NCI-H226 (cell line): ENCODE results near the gene CRHR1.
A peak's percentile ranks its signal among the peaks of the same experiment; 100 is the strongest.
"Not testable (repeated sequence)": the region's sequence is repeated elsewhere in the genome, so short reads cannot be mapped to it uniquely, and the experiment has no call there.

Experiments used
- DNase-seq: peaks from one replicate; pipeline ENCODE4 v3.0.0-alpha.2; 2015

Gene CRHR1

DNA sequence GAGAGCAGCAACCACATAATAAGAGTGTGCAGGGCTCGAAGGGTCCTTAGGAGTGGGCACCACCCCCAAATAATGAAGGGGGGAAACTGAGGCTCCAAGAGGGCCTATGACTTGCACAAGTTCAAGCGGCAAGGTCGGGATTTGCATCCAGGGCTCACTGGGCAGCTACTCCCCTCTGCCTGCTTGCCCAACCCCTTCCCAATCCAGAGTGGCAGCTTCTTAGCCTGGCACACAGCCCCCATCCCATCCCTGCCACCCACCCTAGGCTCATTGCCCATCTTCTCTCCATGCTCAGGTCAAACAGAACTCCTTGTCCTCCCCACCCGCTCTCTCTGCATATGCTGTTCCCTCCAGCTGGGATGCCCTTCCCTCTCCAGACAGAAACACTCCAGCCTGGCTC lies 63.0 kb downstream of the CRHR1 start:
- DNase-seq: no peak

DNA sequence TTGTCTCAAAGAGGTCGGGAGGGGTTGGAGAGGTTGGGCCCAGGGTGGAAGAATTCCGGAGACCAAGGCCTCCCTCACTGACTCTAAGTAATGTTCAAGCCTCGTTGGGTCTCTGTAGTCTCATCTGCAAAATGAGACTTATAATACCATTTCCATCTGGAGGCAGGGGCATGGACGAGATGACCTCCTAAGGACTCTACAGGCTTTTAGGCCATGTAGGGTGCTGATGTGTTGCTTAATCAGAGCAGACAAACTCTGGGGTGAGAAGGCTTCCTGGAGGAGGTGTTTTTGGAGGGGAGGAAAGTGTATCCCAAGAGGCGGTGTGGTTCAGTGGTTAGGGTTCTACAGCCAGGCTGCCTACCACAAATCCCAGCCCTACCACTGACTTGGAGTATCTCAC lies 63.6 kb downstream of the CRHR1 start:
- no peak for DNase-seq

DNA sequence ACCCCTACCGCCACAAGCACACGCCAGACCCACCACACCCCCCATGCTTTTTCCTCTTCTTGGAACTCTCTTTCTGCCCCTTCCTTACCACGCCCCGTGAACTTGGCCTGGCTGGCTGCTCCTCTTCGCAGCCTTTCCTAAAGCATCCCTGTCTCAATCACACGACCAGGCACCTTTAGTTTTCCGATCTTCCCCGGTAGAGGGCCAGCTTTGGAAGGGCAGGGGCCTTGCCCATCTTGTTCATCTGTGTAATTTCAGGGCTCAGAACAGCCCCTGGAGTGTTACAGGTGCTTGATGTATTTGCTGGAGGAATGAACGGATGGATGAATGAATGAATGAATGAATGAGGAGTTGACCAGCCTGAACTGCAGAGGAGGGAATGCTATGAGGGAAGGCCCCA lies 64.3 kb downstream of the CRHR1 start:
- DNase-seq: no peak

DNA sequence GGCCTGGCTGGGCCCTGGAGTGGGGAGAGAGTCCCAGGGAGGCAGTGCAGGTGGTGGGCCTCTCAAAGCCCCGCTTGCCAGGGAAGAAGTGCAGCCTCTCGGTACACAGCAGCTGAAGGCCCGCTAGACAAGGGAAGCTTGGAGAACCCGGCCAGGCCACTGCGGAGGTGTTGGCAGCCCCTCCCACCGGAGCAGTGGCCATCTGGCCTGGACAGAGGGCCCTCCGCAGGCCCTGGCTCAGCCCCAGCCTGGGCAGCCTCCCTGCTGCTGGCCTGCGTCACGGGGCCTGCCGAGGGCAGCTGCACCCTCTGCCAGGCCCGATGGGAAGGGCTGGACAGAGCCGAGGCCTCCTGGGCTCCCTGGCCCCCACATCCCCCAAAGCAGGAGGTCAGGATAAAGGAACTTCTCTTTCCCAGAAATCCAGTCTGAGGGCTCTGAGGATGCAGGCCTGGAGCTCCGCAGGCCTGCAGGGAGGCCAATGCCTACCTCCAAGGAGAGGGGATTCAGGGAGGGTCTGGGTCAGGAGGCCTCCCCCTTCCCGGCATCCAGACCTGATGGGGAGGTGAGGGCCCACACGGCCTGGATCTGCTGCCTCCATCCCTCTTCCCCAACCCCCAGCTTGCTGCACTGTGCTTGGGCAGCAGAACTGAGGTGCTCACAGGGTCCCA lies 64.9 kb downstream of the CRHR1 start:
- DNase-seq: no peak

DNA sequence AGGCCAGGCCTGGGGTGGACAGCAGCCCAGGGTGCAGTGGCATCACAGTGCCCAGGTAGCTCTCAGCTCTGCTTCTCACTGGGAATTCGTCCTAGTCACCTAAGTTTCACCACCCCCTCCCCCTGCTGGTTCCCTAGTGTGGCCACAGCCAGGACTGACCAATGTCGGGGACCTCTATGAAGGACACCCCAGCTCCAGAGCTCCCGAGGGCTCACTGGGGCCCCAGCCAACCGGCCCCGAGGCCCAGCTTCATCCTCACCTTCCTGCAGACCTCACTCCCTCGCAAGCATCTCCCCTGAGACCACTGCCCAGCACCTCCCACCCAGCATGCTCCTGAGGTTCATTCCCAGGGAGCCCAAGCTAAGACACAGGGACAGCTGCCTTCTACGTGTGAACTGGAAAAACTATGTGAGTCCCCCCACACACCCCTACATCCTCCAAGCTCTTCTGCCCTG lies 65.4 kb downstream of the CRHR1 start:
- DNase-seq: no peak

DNA sequence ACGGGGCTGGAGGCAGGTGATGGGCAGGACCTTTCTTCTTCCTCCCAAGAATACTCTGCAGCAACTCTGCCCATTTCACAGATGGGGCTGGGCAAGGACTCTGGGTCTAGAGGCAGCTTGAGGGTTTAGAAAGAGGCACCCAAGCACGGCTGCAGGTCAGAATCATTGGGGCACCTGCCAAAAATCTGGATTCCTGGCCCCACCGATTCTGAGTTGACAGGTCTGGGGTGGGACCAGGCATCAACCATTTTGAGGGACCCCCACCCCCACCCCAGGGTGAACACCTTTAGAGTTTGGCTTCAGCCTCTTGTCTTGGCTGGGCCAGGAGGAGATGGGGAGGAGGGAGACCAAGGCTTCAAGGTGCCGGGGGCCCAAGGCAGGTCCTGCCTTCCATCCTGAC lies 65.9 kb downstream of the CRHR1 start:
- DNase-seq: no peak

DNA sequence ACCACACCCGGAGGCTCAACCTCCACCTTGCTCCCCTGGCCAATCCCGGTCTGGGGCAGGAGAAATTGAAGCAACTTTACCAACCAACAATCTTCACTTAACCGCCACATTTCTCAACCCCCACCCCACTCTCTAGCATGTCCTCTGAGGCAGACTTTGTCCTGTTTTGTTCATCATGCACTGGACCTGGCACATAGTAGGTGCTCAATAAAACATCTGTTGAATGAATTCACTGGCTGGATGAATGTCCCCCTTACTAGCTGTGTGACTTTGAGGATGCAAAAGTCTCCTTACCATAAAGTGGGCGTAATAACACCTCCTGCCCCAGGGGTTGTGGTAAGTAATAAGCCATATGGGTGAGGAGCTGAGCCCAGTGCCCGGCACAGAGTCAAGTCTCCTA lies 66.3 kb downstream of the CRHR1 start:
- DNase-seq: no peak

DNA sequence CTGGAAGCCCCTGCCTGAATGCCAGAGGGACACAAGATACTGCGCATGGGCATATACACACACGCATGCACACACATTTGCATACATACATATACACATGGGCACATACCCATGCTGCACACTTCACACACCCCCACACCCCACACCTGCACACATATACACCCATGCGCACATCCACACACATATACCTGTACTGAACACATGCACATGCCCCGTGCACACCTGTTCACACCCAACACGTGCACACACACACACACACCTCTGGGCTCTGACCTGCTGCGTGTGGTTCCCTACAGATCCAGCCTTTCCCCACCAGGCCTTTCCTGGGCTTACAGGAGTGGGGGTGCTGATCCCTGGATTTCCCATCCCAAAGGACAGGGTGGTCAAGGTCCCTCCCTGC lies 66.9 kb downstream of the CRHR1 start:
- DNase-seq: no peak

DNA sequence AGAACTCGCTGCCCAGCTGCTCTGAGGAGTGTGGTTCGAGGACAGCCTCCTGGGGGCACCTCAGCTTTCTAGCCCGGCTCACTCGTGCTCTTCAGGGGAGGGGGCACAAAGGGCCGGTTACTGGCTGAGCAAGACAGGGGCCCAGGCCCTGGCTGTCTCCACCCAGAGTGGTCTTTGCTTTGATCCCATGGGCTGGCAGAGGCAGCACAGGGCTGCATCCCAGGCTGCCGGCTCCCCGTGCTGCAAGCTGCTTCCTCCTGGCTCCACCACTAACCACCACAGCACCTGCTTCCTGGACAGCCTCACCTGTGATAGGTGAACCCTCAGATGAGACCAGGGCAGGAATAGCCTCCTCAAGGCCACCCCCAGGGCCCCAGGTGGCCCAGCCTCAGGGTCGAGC lies 67.3 kb downstream of the CRHR1 start:
- no peak for DNase-seq

DNA sequence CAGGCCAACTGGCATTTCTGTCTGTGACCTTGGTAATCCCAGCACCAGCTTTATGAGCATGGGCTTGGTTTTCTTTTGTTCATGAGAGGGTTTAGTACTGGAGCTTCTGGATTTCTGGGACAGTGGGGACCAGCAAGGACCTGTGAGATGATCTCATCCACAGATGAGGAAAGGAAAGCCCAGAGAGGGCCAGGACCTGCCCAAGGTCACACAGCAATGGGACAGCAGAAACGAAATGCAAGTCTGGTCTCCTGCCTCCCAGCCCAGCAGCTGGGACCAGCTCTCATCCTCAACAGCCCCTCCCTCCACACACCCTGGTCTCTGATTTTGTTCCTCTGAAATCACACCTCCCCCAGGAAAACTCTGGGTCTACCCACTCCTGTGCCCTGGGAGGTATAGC lies 67.8 kb downstream of the CRHR1 start:
- no peak for DNase-seq

DNA sequence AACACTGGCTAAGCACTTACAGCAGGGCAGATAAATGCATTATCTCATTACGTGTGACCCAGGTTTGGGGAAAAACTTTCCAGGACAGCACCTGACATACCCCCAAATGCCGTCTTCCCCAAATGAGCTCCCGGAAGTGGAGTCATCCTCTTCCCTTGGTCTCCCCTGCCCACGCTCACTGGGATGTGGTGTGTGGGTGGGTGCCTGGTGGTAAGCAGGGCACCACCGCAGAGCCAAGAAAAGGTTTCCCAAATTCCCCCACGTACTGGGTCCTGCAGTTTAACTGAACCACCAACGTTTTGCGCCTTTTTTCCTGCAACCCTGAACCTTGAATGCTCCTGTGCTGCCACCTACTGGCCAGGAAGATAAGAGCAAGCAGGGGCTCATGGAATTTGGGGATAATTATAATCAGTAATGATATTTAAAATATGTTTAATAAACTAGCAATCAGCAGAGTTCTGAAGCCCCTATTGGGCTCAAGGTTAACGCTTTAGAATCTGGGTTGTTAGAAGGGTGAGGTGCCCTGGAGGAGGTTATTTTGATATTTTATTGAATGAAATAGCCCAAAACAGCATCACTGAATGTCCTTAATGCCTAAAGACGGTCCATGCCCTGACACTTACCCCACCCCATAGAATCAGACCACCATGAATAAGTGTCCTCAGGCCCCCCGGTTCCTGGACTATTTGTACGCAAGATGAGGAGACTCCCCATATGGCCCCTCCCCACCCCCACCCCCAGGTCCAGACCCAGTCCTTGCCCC lies 68.6 kb downstream of the CRHR1 start:
- DNase-seq: no peak

DNA sequence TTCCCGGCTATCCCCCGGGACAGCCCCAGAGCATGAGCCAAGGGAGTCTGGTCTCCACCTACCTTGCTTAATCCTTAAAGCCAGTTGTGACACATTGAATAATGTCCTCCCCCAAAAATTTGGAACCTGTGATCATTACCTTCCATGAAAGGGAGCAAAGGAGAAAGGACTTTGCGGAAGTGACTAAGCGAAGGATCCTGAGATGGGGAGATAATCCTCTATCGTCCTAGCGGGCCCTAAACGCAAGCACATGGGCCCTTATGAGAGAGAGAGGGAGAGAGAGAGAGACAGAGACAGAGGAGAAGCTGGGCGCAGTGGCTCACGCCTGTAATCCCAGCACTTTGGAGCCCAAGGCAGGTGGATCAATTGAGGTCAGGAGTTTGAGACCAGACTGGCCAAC lies 70.1 kb downstream of the CRHR1 start:
- DNase-seq: no peak

DNA sequence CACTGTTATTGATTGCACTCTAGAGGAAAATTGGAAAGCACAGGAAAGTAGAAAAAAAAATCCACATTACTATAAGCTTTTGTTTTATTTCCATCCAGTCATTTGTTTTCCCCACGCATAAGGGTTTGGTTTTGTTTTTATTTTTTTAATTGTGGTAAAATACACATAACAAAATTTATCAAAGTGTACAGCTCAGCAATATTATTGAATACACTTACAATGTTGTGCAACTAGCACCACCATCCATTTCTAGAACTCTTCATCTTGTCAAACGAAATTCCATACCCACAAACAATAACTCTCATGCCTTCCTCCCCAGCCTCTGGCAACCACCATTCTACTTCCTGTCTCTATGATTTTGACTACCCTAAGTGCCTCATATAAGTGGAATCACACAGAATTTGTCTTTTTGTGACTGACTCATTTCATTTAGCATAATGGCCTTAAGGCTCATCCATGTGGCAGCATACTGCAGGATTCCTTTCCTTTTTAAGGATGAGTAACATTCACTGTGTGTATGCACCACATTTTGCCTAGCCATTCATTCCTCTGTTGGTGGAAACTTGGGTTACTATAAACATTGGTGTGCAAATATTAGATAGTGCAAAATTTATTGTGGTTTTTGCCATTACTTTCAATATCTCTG lies 71.7 kb downstream of the CRHR1 start:
- DNase-seq: no peak

DNA sequence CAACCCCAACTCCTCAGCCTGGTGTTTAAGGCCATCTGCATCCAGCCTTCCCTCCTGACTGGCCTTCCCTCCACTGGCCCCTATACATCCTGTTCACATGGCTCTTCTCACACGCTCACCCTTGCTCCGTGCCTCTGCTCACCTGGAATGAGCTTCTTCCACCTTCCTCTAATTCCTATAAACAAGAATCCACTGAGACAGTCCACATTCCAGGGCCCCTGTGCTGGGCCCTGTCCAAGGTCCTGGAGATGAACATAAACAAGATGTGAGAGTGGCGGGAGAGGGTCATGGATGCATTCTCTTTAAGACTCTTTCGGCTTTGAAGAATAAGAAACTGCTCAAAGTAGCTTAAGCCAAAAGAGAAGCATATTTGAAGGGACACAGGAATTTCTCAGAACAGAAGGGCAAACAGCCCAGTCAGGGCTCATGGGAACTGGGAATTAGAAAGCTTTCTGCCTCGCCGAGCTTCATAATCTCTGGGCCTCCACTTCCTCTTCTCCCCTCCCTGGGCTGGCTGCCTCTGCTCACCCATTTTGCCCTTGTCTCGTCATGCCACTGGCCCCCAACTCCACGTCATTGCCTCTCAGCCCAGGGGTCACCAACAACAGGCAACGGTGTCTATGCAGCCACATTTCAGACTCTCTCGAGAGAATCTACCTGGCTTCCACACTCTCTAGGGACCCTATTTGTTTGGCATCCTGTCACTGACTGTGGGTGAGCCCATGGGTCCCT lies 74.0 kb downstream of the CRHR1 start:
- DNase-seq: no peak

DNA sequence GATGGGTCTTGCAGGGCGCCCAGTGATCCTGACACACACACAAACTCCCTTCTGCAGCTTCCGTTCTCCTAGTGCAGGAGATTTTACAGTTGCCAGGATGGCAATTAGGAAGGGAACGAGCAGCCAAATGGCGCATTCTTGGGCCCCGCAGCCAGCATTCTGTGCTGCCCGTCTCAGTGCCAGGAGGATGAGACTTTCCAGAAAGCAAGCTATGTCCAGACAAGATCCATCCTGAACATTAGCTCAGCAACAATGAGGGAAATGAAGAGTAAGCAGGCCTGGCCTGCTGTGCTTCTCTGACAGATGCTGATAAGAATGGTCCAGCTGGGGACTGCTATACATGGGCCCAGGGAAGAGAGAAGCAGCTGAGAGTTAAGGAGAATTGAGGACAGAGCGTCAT lies 77.0 kb downstream of the CRHR1 start:
- DNase-seq: no peak

DNA sequence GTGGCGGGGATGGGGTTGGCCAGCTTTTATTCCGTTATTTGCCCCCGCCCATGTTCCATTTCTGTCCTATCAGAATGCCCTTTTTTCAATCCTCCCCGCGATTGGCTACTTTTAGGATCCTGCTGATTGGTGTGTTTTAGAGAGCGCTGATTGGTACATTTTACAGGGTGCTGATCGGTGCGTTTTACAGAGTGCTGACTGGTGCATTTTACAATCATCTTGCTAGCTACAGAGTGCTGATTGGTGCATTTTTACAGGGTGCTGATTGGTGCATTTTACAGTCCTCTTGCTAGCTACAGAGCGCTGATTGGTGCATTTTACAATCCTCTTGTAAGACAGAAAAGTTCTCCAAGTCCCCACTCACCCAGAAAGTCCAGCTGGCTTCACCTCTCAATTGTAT lies 78.0 kb downstream of the CRHR1 start:
- DNase-seq: not testable (repeated sequence)

DNA sequence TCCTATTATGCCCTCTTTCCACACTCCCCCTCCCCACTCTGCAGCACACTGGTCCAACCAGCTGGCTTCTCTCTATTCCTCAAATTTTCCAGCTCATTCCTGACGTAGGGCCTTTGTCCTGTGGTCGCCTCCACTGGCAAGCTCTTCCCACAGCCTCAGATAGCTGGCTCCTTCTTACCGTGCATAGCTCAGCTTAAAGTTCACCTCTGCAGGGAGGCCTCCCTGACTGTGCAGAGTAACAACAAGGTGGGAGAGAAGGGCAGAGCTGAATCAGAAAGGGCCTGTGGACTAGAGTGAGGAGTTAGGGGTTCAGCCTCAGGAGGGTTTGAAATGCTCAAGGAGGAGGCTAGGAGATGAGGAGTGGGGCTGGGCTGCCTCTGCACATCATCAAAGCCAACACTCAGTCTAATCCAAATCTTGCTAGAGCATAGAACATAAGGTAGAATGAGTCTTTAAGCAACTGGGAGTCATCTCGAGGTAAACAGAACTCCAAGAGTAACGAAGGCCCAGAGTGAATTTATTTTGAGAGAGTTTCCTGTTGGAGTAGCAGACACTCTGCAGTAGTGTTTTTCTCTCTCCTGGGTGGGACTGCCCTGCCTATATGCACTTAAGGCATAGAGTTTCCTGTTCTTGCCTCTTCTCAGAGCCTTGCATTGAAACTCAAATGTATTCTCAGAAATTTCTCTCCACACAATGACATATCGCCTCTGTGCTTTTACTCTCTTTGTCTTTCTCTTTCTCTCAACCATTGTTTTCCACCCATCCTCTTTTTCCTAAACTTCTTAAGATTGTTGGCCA lies 79.9 kb downstream of the CRHR1 start:
- DNase-seq: no peak

DNA sequence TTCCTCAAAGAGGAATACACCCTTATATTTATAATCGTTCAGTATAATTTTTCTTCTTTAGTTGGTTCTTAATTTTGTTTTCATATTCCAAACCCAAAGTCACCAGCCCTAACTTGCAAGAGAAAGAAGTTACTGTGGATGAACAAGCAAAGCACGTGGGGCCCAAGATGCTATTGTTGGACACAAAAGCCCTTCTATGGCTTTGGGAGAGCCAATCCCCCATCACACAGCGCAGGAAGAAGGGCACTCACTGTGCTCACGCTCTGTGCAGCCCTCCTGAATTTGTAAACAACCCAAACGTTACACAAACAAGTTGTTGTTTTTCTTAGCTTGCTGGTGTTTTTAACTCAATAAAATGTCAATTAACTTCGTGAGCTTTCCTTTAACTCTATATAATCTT lies 83.1 kb downstream of the CRHR1 start:
- DNase-seq: no peak

DNA sequence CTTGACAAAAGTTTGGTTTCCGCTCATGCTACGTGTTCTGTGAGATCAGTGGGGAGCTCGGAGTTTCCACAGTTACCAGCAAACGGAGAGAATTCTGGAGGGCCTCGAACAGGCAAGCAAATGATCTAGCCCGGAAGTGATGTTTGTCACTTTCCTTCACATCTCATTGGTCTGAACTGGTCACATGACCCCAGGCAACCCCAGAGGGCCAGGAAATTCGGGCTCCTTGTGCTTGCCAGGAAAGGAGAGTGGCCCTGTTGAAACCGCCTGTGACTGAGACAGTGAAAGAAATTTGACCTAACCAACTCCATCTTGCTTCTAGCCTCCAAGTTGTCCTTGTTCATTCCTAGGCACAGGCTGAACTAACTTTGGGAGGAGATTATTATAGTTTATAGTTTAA lies 83.6 kb downstream of the CRHR1 start:
- DNase-seq: no peak

DNA sequence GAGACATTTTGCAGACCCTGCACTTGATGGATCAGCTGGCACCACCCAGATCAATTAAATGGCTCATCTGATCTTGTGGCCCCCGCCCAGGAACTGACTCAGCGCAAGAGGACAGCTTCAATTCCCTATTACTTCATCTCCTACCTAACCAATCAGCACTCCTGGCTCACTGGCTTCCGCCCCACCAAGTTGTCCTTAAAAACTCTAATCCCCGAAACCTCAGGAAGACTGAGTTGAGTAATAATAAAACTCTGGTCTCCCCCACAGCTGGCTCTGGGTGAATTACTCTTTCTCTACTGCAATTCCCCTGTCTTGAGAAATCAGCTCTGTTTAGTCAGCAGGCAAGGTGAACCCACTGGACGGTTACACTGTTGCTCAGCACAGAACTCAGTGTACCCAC lies 84.2 kb downstream of the CRHR1 start:
- DNase-seq: peak; percentile 20

DNA sequence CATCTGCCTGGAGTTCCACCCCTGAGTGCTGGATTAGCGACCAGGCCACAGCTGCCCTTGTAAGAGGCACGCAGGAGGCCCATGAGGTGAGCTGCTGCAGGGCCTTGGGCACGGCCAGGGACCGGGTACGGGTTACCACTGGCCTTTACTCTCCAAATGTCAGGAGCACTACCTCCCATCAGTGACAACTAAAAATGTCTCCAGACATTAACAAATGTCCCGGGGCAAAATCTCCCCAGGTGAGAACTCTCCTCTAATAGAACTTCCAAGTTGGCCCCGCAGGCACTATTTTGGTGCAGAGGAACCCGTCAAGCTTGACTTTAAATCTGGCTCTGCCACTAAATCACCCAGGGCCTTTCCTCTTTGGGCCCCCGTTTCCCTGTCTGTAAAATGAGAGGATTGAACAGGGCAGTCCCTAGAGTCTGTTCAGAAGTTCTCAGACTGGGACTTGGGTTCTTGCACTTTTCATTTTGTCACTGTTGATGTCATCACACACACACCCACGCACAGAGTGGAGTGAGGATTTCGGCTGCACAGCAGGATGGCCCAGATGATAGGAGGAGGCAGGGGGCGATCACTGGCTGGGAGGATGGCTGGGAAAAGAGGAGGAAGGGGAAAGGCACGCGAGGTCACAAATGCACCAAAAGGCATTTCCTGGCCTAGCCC lies 85.7 kb downstream of the CRHR1 start:
- DNase-seq: no peak

DNA sequence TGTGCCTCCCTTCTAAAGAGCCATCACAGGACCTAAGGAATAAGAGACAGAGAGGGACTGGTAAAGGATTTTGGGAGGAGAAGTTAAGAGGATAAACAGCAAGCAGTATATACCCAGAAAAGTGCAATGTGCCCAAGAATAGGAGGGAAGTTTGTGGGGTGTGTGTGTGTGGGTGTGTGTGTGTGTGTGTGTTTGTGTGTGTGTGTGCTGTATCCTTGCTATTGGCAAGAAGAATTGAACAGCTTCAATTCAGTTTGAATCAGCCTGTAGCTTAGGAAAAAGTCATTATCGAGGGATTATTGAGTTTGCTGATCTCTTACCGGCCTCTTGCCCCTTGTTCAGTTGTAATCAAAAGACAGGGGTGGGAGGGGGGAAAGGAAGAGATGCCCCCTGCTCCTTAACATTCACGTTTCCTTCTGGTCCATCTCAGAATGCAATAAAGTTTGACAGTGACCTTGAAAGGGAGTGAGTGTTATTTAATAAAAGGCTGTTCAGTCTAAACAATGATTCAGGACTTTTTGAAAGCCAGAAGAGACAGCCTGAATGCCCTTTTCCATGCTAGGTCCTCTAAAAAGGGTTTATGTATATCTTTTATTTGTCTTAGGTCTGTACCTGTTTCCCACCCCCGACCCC lies 86.3 kb downstream of the CRHR1 start:
- DNase-seq: no peak
